Trophoblast cell (in vitro differentiated cells and primary cell): ENCODE results near the gene PFKL.

Experiments used
- DNase-seq, 2 donors: peaks; one replicate each; pipeline ENCODE4 v3.0.0-alpha.2; 2016
- H2AFZ ChIP-seq: 2 replicates; pipeline ENCODE4 v1.6.1; 2013; ENCODE audit warnings: low read length, moderate library complexity, mild to moderate bottlenecking; ENCODE audit not compliant: insufficient read depth, poor library complexity
- H2AK5ac ChIP-seq: 2 replicates; pipeline ENCODE4 v1.6.1; 2013; ENCODE audit warnings: mild to moderate bottlenecking, low read length
- H2BK120ac ChIP-seq: 2 replicates; pipeline ENCODE4 v1.6.1; 2013; ENCODE audit warnings: low read length, mild to moderate bottlenecking, moderate library complexity; ENCODE audit not compliant: insufficient read depth, poor library complexity
- H2BK12ac ChIP-seq: 2 replicates; pipeline ENCODE4 v1.6.1; 2013; ENCODE audit warnings: mild to moderate bottlenecking, low read length, moderate library complexity
- H2BK5ac ChIP-seq: 2 replicates; pipeline ENCODE4 v1.6.1; 2013; ENCODE audit warnings: low read length, low read depth, moderate library complexity, mild to moderate bottlenecking; ENCODE audit not compliant: poor library complexity
- H3K14ac ChIP-seq: 2 replicates; pipeline ENCODE4 v1.6.1; 2013; ENCODE audit warnings: mild to moderate bottlenecking, low read length
- H3K18ac ChIP-seq: 2 replicates; pipeline ENCODE4 v1.6.1; 2013; ENCODE audit warnings: mild to moderate bottlenecking, low read length
- H3K23ac ChIP-seq: 2 replicates; pipeline ENCODE4 v1.6.1; 2013; ENCODE audit warnings: low read length
- H3K27ac ChIP-seq: 2 replicates; pipeline ENCODE4 v1.5.1; 2013; ENCODE audit warnings: low read depth, mild to moderate bottlenecking, inconsistent platforms, low read length, moderate library complexity
- H3K27me3 ChIP-seq: 2 replicates; pipeline ENCODE4 v1.6.1; 2013; ENCODE audit warnings: inconsistent platforms, mild to moderate bottlenecking, low read length, moderate library complexity; ENCODE audit not compliant: insufficient read depth
- H3K36me3 ChIP-seq, 2 experiments: 1 replicate in 1 of 2; 2 replicates in 1 of 2; pipeline ENCODE4 v1.6.1; 2013; ENCODE audit warnings: low read length in 2 of 2, mild to moderate bottlenecking in 2 of 2, moderate library complexity in 1 of 2; ENCODE audit not compliant: insufficient read depth in 2 of 2, control insufficient read depth in 1 of 2
- H3K4ac ChIP-seq: 2 replicates; pipeline ENCODE4 v1.6.1; 2013; ENCODE audit warnings: low read depth, mild to moderate bottlenecking, low read length, moderate library complexity
- H3K4me1 ChIP-seq, 2 experiments: 1 replicate in 1 of 2; 2 replicates in 1 of 2; pipeline ENCODE4 v1.6.1; 2013; ENCODE audit warnings: low read length in 2 of 2, mild to moderate bottlenecking in 2 of 2, moderate library complexity in 1 of 2; ENCODE audit not compliant: insufficient read depth in 2 of 2, control insufficient read depth in 1 of 2
- H3K4me2 ChIP-seq: 2 replicates; pipeline ENCODE4 v1.6.1; 2013; ENCODE audit warnings: inconsistent platforms, mild to moderate bottlenecking, low read length, moderate library complexity
- H3K4me3 ChIP-seq: 2 replicates; pipeline ENCODE4 v1.5.1; 2013; ENCODE audit warnings: mild to moderate bottlenecking, low read depth, low read length, inconsistent platforms
- H3K79me1 ChIP-seq: one replicate; pipeline ENCODE4 v1.6.1; 2013; ENCODE audit warnings: low read length
- H3K79me2 ChIP-seq: 2 replicates; pipeline ENCODE4 v1.6.1; 2013; ENCODE audit warnings: low read length, mild to moderate bottlenecking; ENCODE audit not compliant: control insufficient read depth, insufficient read depth, poor library complexity
- H3K9ac ChIP-seq: 2 replicates; pipeline ENCODE4 v1.6.1; 2013; ENCODE audit warnings: mild to moderate bottlenecking, low read length
- H3K9me3 ChIP-seq: 2 replicates; pipeline ENCODE4 v1.6.1; 2013; ENCODE audit warnings: low read depth, mild to moderate bottlenecking, control low read depth, inconsistent platforms, low read length; ENCODE audit not compliant: insufficient read depth
- H4K12ac ChIP-seq: 2 replicates; pipeline ENCODE4 v1.6.1; 2013; ENCODE audit warnings: low read depth, mild to moderate bottlenecking, low read length, moderate library complexity
- H4K8ac ChIP-seq: 2 replicates; pipeline ENCODE4 v1.6.1; 2013; ENCODE audit warnings: low read depth, mild to moderate bottlenecking, low read length, moderate library complexity
- H4K91ac ChIP-seq: one replicate; pipeline ENCODE4 v1.6.1; 2013; ENCODE audit warnings: low read depth, mild to moderate bottlenecking, low read length, moderate library complexity
- WGBS: extraction: QIAGEN DNeasy Blood & Tissue Kit; methylation state at CpG from one replicate; pipeline ENCODE4 v1.1.7; 2013; ENCODE audit warnings: missing lambda C conversion rate; ENCODE audit not compliant: insufficient read length, insufficient coverage; ENCODE audit errors: extremely low coverage; 5-methylcytosine and 5-hydroxymethylcytosine counted together

PFKL gene

DNA sequence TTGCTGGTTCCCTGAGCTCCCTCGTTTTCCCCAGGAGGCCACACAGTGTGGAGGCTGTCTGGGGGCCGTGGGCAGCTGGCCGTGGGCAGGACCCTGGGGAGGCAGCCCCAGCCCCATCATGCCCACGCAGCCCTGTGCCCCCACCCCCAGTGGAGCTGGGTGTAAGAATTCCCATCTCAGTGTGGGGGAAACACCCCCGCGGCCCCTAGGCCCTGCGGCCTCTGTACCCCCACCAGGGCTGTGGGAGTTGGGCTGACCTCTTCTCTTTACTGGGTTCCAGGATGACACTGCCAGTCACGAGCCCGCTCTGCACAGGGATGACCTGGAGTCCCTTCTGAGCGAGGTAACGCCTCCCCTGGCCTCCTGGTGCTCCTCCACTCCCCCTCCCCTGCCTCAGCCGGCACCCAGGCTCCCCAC lies 3.7 kb upstream of the PFKL start:
- peaks cover 8% of the 10 kb centered on the region in 2 experiments for H3K4me1 ChIP-seq
- H3K4me3 ChIP-seq: no peak overlapping the region
- H4K12ac ChIP-seq: no peak overlapping the region
- no peak overlapping the region for H2BK12ac ChIP-seq
- peaks cover 12% of the 10 kb centered on the region for H3K79me2 ChIP-seq
- H2AK5ac ChIP-seq: no peak overlapping the region
- H3K18ac ChIP-seq: no peak overlapping the region
- H3K36me3 ChIP-seq: no peaks in the 10 kb centered on the region
- no peak overlapping the region for H3K23ac ChIP-seq
- WGBS: no CpG with 5 or more reads among the region's 12 CpGs
- H4K8ac ChIP-seq: no peak overlapping the region
- no peak overlapping the region for H2BK120ac ChIP-seq
- no peak overlapping the region for H2BK5ac ChIP-seq
- no peak overlapping the region for H4K91ac ChIP-seq
- H3K4ac ChIP-seq: no peak overlapping the region
- no peak overlapping the region for H3K27ac ChIP-seq
- no peak overlapping the region for H3K14ac ChIP-seq
- H3K4me2 ChIP-seq: no peak overlapping the region
- H3K9me3 ChIP-seq: no peaks in the 10 kb centered on the region
- no peaks in the 10 kb centered on the region for H3K27me3 ChIP-seq
- no peak for DNase-seq
- peaks cover 14% of the 10 kb centered on the region for H3K79me1 ChIP-seq
- no peak overlapping the region for H3K9ac ChIP-seq
- H2AFZ ChIP-seq: no peak overlapping the region

GRCh38 chr21:44296916-44297315 lies 2.9 kb upstream of the PFKL start:
- no peaks in the 10 kb centered on the region for H3K36me3 ChIP-seq
- H3K4me1 ChIP-seq: peaks cover 9% of the 10 kb centered on the region in 2 experiments
- peaks cover 12% of the 10 kb centered on the region for H3K79me2 ChIP-seq
- H4K8ac ChIP-seq: no peak overlapping the region
- no peak overlapping the region for H4K12ac ChIP-seq
- H2BK5ac ChIP-seq: no peak overlapping the region
- no peak overlapping the region for H3K9ac ChIP-seq
- H3K27me3 ChIP-seq: no peaks in the 10 kb centered on the region
- no peak overlapping the region for H2BK12ac ChIP-seq
- H3K18ac ChIP-seq: no peak overlapping the region
- H4K91ac ChIP-seq: no peak overlapping the region
- peaks cover 14% of the 10 kb centered on the region for H3K79me1 ChIP-seq
- H2AK5ac ChIP-seq: no peak overlapping the region
- H3K23ac ChIP-seq: no peak overlapping the region
- no peak for DNase-seq
- no peaks in the 10 kb centered on the region for H3K9me3 ChIP-seq
- no peak overlapping the region for H3K14ac ChIP-seq
- H3K4me2 ChIP-seq: no peak overlapping the region
- H2BK120ac ChIP-seq: no peak overlapping the region
- no peak overlapping the region for H2AFZ ChIP-seq
- no peak overlapping the region for H3K27ac ChIP-seq
- no peak overlapping the region for H3K4ac ChIP-seq
- no peak overlapping the region for H3K4me3 ChIP-seq
- WGBS: no CpG with 5 or more reads among the region's 13 CpGs

DNA sequence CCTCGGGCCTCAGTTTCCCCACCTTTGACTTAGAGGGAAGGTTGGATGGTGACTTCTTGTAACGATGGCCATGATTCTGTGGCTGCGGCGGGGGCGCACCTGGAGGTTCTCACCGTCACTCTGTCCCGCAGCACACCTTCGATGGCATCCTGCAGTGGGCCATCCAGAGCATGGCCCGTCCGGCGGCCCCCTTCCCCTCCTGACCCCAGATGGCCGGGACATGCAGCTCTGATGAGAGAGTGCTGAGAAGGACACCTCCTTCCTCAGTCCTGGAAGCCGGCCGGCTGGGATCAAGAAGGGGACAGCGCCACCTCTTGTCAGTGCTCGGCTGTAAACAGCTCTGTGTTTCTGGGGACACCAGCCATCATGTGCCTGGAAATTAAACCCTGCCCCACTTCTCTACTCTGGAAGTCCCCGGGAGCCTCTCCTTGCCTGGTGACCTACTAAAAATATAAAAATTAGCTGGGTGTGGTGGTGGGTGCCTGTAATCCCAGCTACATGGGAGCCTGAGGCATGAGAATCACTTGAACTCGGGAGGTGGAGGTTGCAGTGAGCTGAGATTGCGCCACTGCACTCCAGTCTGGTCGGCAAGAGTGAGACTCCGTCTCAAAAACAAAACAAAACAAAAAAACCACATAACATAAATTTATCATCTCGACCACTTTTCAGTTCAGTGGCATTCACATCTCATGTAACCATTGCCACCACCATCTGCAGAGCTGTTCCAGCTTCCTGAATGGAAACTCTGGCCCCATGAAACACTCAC lies 2.1 kb upstream of the PFKL start:
- H3K4me2 ChIP-seq: no peak overlapping the region
- H4K91ac ChIP-seq: no peak overlapping the region
- H3K36me3 ChIP-seq: no peaks in the 10 kb centered on the region
- no CpG with 5 or more reads among the region's 22 CpGs for WGBS
- H2BK5ac ChIP-seq: no peak overlapping the region
- H3K4ac ChIP-seq: no peak overlapping the region
- peak; percentile 84 to 89 for DNase-seq
- H4K8ac ChIP-seq: no peak overlapping the region
- H2AK5ac ChIP-seq: no peak overlapping the region
- H3K18ac ChIP-seq: no peak overlapping the region
- H3K27me3 ChIP-seq: no peaks in the 10 kb centered on the region
- no peak overlapping the region for H3K14ac ChIP-seq
- H4K12ac ChIP-seq: no peak overlapping the region
- H3K79me1 ChIP-seq: peaks cover 14% of the 10 kb centered on the region
- peaks cover 12% of the 10 kb centered on the region for H3K79me2 ChIP-seq
- no peak overlapping the region for H3K9ac ChIP-seq
- H3K4me3 ChIP-seq: no peak overlapping the region
- H3K27ac ChIP-seq: no peak overlapping the region
- no peak overlapping the region for H2BK12ac ChIP-seq
- no peak overlapping the region for H2AFZ ChIP-seq
- H3K9me3 ChIP-seq: no peaks in the 10 kb centered on the region
- peaks cover 9% of the 10 kb centered on the region in 2 experiments for H3K4me1 ChIP-seq
- H2BK120ac ChIP-seq: no peak overlapping the region
- H3K23ac ChIP-seq: no peak overlapping the region

- Histone ChIP-seq H3K4me1 (peaks cover 9% of the 10 kb centered on the region in 2 experiments), H2BK12ac (no peak overlapping the region), H3K4me2 (no peak overlapping the region), H3K4ac (no peak overlapping the region), H3K27ac (no peak overlapping the region), H4K12ac (no peak overlapping the region), H3K79me1 (peaks cover 14% of the 10 kb centered on the region), H3K79me2 (peaks cover 12% of the 10 kb centered on the region), H2AFZ (no peak overlapping the region), H3K4me3 (no peak overlapping the region), H2BK120ac (no peak overlapping the region), H4K8ac (no peak overlapping the region), H3K23ac (no peak overlapping the region), H2BK5ac (no peak overlapping the region), H3K14ac (no peak overlapping the region), H3K9me3 (no peaks in the 10 kb centered on the region), H3K36me3 (no peaks in the 10 kb centered on the region), H2AK5ac (no peak overlapping the region), H3K18ac (no peak overlapping the region), H3K27me3 (no peaks in the 10 kb centered on the region), H3K9ac (no peak overlapping the region), H4K91ac (no peak overlapping the region)
- WGBS: no CpG with 5 or more reads among the region's 2 CpGs
- peak; percentile 23 to 56 for DNase-seq
These were observed 1.6 kb upstream of the PFKL start for GRCh38 chr21:44298301-44298700.
